Activated naive CD8-positive, alpha-beta T cell treated with anti-CD3 and anti-CD28 coated beads, Interleukin-2, amount 50 U/mL, for 24 hours (primary cell): ENCODE data around the gene LUZP1.
"Not testable (repeated sequence)": the region's sequence is repeated elsewhere in the genome, so short reads cannot be mapped to it uniquely, and the experiment has no call there.

Experiments
- ATAC-seq: fragments of 150-1000 bp; cut with Tn5 transposase; one replicate; pipeline ENCODE4 v1.10.0; 2021
- DNase-seq: peaks from one replicate; pipeline ENCODE4 v3.0.0; 2021
- H3K27ac Mint-ChIP-seq: one replicate; pipeline ENCODE4 v1.8.0; 2021; ENCODE audit warnings: mild to moderate bottlenecking, mixed read lengths
- H3K27me3 Mint-ChIP-seq: one replicate; pipeline ENCODE4 v1.8.0; 2021; ENCODE audit warnings: mixed read lengths
- H3K36me3 Mint-ChIP-seq: one replicate; pipeline ENCODE4 v1.8.0; 2021; ENCODE audit warnings: low read depth, mixed read lengths
- H3K4me1 Mint-ChIP-seq: one replicate; pipeline ENCODE4 v1.8.0; 2021; ENCODE audit warnings: mixed read lengths
- H3K4me3 Mint-ChIP-seq: one replicate; pipeline ENCODE4 v1.8.0; 2021; ENCODE audit warnings: mild to moderate bottlenecking, moderate library complexity, mixed read lengths
- H3K9me3 Mint-ChIP-seq: one replicate; pipeline ENCODE4 v1.8.0; 2021; ENCODE audit warnings: mixed read lengths

Gene LUZP1

GRCh38 chr1:23168445-23169194 is at the start of gene LUZP1:
Gene LUZP1, minus strand, starts transcription at chr1:23168856.
- ATAC-seq (peak; percentile 74), DNase-seq (peak; percentile 88)
- peak within 1 kb of the TSS; percentile 94 for H3K4me3 Mint-ChIP-seq
- no peaks in the 10 kb centered on the region for H3K9me3 Mint-ChIP-seq
- no peaks in the 10 kb centered on the region for H3K36me3 Mint-ChIP-seq
- peaks cover 33% of the 10 kb centered on the region for H3K4me1 Mint-ChIP-seq
- peak within 1 kb of the TSS; percentile 88 for H3K27ac Mint-ChIP-seq
- H3K27me3 Mint-ChIP-seq, result no peaks in the 10 kb centered on the region

GRCh38 chr1:23217421-23218115 is 48.9 kb upstream of the LUZP1 start, which contains the start of gene HTR1D:
Gene HTR1D, minus strand, starts transcription at chr1:23217502. Its CDS starts 23,283 bp downstream, at chr1:23194219.
- H3K9me3 Mint-ChIP-seq, result no peaks in the 10 kb centered on the region
- ATAC-seq, result peak; percentile 25
- H3K27ac Mint-ChIP-seq, result no peak within 1 kb of the TSS
- peaks cover 4% of the 10 kb centered on the region for H3K4me1 Mint-ChIP-seq
- H3K27me3 Mint-ChIP-seq, result peaks cover 63% of the 10 kb centered on the region
- DNase-seq, result peak; percentile 6
- no peaks in the 10 kb centered on the region for H3K36me3 Mint-ChIP-seq
- H3K4me3 Mint-ChIP-seq, result peak within 1 kb of the TSS; percentile 33

- H3K36me3 Mint-ChIP-seq, result no peaks in the 10 kb centered on the region
- H3K27ac Mint-ChIP-seq, result no peak overlapping the region
- H3K4me3 Mint-ChIP-seq, result peak overlapping the region; percentile 33
- no peaks in the 10 kb centered on the region for H3K9me3 Mint-ChIP-seq
- peak; percentile 52 for DNase-seq
- H3K27me3 Mint-ChIP-seq, result peaks cover 69% of the 10 kb centered on the region
- H3K4me1 Mint-ChIP-seq, result peaks cover 4% of the 10 kb centered on the region
- peak; percentile 62 for ATAC-seq
These were observed 48.2 kb upstream of the LUZP1 start for GRCh38 chr1:23216771-23217420.

GRCh38 chr1:23215751-23216449 is 47.2 kb upstream of the LUZP1 start:
- Mint-ChIP-seq H3K27ac (no peak overlapping the region), H3K27me3 (peaks cover 75% of the 10 kb centered on the region), H3K9me3 (no peaks in the 10 kb centered on the region), H3K4me1 (peaks cover 6% of the 10 kb centered on the region), H3K4me3 (peak overlapping the region; percentile 24), H3K36me3 (no peaks in the 10 kb centered on the region)
- ATAC-seq, result no peak
- DNase-seq, result no peak

GRCh38 chr1:23215291-23215690 is 46.6 kb upstream of the LUZP1 start:
- Mint-ChIP-seq H3K4me1 (peaks cover 6% of the 10 kb centered on the region), H3K27me3 (peaks cover 72% of the 10 kb centered on the region), H3K4me3 (no peak overlapping the region), H3K36me3 (no peaks in the 10 kb centered on the region), H3K27ac (no peak overlapping the region), H3K9me3 (no peaks in the 10 kb centered on the region)
- no peak for ATAC-seq
- DNase-seq, result no peak

GRCh38 chr1:23214640-23215039 is 46.0 kb upstream of the LUZP1 start:
- H3K4me1 Mint-ChIP-seq, result peaks cover 6% of the 10 kb centered on the region
- H3K27me3 Mint-ChIP-seq, result peaks cover 70% of the 10 kb centered on the region
- H3K27ac Mint-ChIP-seq, result no peak overlapping the region
- H3K4me3 Mint-ChIP-seq, result no peak overlapping the region
- DNase-seq (no peak), ATAC-seq (no peak)
- H3K36me3 Mint-ChIP-seq, result no peaks in the 10 kb centered on the region
- no peaks in the 10 kb centered on the region for H3K9me3 Mint-ChIP-seq

GRCh38 chr1:23211955-23212354 is 43.3 kb upstream of the LUZP1 start:
- Mint-ChIP-seq H3K4me3 (no peak overlapping the region), H3K27me3 (peaks cover 50% of the 10 kb centered on the region), H3K4me1 (peaks cover 4% of the 10 kb centered on the region), H3K36me3 (no peaks in the 10 kb centered on the region), H3K9me3 (no peaks in the 10 kb centered on the region), H3K27ac (no peak overlapping the region)
- DNase-seq, result no peak
- ATAC-seq, result no peak

- H3K36me3 Mint-ChIP-seq, result no peaks in the 10 kb centered on the region
- peaks cover 44% of the 10 kb centered on the region for H3K27me3 Mint-ChIP-seq
- no peaks in the 10 kb centered on the region for H3K9me3 Mint-ChIP-seq
- H3K4me3 Mint-ChIP-seq, result no peak overlapping the region
- ATAC-seq (no peak), DNase-seq (no peak)
- H3K4me1 Mint-ChIP-seq, result peaks cover 2% of the 10 kb centered on the region
- no peak overlapping the region for H3K27ac Mint-ChIP-seq
These were observed 42.3 kb upstream of the LUZP1 start for GRCh38 chr1:23210963-23211362.

- peaks cover 2% of the 10 kb centered on the region for H3K4me1 Mint-ChIP-seq
- no peaks in the 10 kb centered on the region for H3K9me3 Mint-ChIP-seq
- H3K27ac Mint-ChIP-seq, result no peak overlapping the region
- no peaks in the 10 kb centered on the region for H3K36me3 Mint-ChIP-seq
- ATAC-seq, result no peak
- H3K27me3 Mint-ChIP-seq, result peaks cover 40% of the 10 kb centered on the region
- DNase-seq, result no peak
- no peak overlapping the region for H3K4me3 Mint-ChIP-seq
These were observed 41.7 kb upstream of the LUZP1 start for GRCh38 chr1:23210351-23210785.

GRCh38 chr1:23209770-23210169 is 41.1 kb upstream of the LUZP1 start:
- Mint-ChIP-seq H3K4me3 (no peak overlapping the region), H3K27ac (no peak overlapping the region), H3K4me1 (peaks cover 2% of the 10 kb centered on the region), H3K9me3 (no peaks in the 10 kb centered on the region), H3K27me3 (peaks cover 35% of the 10 kb centered on the region), H3K36me3 (no peaks in the 10 kb centered on the region)
- ATAC-seq, result no peak
- DNase-seq, result no peak

GRCh38 chr1:23208527-23208926 is 39.9 kb upstream of the LUZP1 start:
- Mint-ChIP-seq H3K4me3 (no peak overlapping the region), H3K27ac (no peak overlapping the region), H3K27me3 (peaks cover 24% of the 10 kb centered on the region), H3K4me1 (peaks cover 2% of the 10 kb centered on the region), H3K36me3 (no peaks in the 10 kb centered on the region), H3K9me3 (no peaks in the 10 kb centered on the region)
- no peak for DNase-seq
- no peak for ATAC-seq

GRCh38 chr1:23207733-23208132 is 39.1 kb upstream of the LUZP1 start:
- ATAC-seq, H3K4me3 Mint-ChIP-seq, H3K4me1 Mint-ChIP-seq: not testable (repeated sequence)

GRCh38 chr1:23202263-23202749 is 33.6 kb upstream of the LUZP1 start:
- H3K27ac Mint-ChIP-seq, result no peak overlapping the region
- H3K4me3 Mint-ChIP-seq, result no peak overlapping the region
- ATAC-seq (no peak), DNase-seq (no peak)
- H3K27me3 Mint-ChIP-seq, result peaks cover 9% of the 10 kb centered on the region
- no peaks in the 10 kb centered on the region for H3K36me3 Mint-ChIP-seq
- H3K9me3 Mint-ChIP-seq, result no peaks in the 10 kb centered on the region
- no peaks in the 10 kb centered on the region for H3K4me1 Mint-ChIP-seq

More at GRCh38 chr1:23207733-23208132, 39.1 kb upstream of the LUZP1 start:
- not testable (repeated sequence) for H3K36me3 Mint-ChIP-seq, H3K27ac Mint-ChIP-seq, DNase-seq, H3K9me3 Mint-ChIP-seq
- H3K27me3 Mint-ChIP-seq, result peaks cover 19% of the 10 kb centered on the region

- Mint-ChIP-seq H3K27ac (no peak overlapping the region), H3K4me3 (no peak overlapping the region), H3K27me3 (peaks cover 9% of the 10 kb centered on the region), H3K4me1 (no peaks in the 10 kb centered on the region), H3K36me3 (no peaks in the 10 kb centered on the region), H3K9me3 (no peaks in the 10 kb centered on the region)
- ATAC-seq (no peak), DNase-seq (no peak)
These were observed 32.2 kb upstream of the LUZP1 start for GRCh38 chr1:23200883-23201282.
